GM23248 (cell line): ENCODE measurements around the gene C12orf75.

Experiments used
- EZH2 ChIP-seq: fragments of 200-600 bp; sonication (generic); IDR thresholded peaks from 2 replicates; pipeline ENCODE4 v1.6.1; 2018; ENCODE audit warnings: antibody characterized with exemption, mild to moderate bottlenecking; ENCODE audit not compliant: insufficient read depth, poor library complexity, severe bottlenecking
- EZH2phosphoT487 ChIP-seq: fragments of 200-600 bp; sonication (generic); IDR thresholded peaks from 2 replicates; pipeline ENCODE4 v1.6.1; 2018; ENCODE audit warnings: antibody characterized with exemption, moderate library complexity, mild to moderate bottlenecking, low read depth; ENCODE audit not compliant: insufficient read depth

DNA sequence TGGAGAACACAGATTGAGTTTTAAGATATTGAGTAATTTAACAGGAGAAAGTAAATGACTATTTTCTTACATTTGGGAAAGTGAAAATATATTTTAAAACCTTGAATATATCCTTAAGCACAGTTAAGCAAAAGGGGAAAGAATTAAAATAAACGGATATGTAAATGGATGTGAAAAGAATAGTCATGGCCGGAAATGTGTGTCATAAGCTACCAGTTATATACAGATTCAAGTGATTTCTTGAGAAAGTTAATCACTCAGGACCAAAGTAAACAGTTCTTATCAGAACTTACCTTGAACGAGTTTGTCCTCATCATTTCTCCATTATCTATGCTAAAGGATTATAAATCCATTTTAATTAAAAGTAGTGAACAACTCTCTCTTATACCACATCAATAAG is 33.4 kb downstream of the C12orf75 start:
- TF ChIP-seq EZH2 (no peak), EZH2phosphoT487 (no peak)
